Activated CD4-positive, alpha-beta T cell treated with anti-CD3 and anti-CD28 coated beads, Interleukin-2, Interleukin-6, amounts not matched to agents 100 ng/mL and 50 ng/mL, durations not matched to agents 16 hours and 8 hours (primary cell): ENCODE results near the gene IQCH.
A peak's percentile ranks its signal among the peaks of the same experiment; 100 is the strongest.
"Not testable (repeated sequence)": the region's sequence is repeated elsewhere in the genome, so short reads cannot be mapped to it uniquely, and the experiment has no call there.

Source experiments
- DNase-seq: peaks from one replicate; pipeline ENCODE4 v3.0.0-alpha.2; 2020

Gene IQCH

DNA sequence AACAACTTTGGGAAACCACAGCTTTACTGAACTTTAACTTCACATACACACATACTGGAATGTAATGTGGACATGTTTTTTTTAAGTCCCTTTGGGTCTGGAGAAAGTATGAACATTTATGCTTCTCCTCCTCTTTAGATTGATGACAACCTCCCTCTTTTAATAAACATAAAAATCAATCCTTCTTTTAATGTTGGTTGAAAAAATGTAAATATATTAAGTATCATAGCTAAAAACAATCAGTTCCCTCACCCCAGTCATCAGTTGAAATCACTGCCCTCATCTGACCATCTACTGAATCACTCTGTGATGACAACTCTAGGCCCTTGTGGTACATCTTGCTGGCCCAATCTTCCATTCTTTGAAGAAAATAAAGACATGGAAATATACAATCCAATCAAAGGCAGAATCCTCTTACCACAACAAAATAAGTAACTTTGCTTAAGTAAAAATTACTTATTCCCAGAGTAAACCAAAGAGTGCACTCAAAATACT is 6.5 kb upstream of the IQCH start:
- no peak for DNase-seq

DNA sequence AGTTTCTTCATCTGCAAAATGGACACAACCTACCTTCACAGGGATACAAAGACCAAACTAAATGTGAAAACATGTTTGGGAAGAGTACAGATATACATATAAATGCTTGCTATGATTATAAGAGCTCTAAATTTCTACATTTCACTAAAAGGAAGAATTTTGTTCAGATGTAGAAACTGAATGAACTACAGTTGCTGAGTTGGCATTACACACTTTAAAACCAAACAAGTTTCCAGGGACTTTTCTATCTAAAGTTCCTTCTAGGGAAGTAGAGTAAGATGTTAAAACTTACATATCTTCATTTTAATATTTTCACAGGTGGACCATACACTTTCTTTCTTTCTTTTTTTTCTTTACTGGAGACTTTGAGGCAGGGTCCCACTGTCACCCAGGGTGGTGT is 4.8 kb upstream of the IQCH start:
- DNase-seq, result no peak

DNA sequence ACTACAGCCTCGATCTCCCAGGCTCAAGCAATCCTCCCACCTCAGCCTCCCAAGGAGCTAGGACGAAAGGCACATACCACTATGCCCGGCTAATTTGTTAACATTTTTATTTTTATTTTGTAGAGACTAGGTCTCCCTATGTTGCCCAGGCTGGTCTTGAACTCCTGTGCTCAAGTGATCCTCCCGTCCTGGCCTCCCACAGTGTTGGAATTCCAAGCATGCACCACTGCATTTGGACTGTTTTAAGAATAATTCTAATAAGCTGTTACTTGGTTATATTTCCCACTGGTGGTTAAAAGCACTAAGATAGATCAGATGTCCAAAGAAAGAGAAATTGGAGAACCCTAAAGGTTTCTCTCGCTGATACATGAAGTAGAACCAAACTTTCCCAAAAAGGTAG is 3.3 kb upstream of the IQCH start:
- DNase-seq, result no peak

DNA sequence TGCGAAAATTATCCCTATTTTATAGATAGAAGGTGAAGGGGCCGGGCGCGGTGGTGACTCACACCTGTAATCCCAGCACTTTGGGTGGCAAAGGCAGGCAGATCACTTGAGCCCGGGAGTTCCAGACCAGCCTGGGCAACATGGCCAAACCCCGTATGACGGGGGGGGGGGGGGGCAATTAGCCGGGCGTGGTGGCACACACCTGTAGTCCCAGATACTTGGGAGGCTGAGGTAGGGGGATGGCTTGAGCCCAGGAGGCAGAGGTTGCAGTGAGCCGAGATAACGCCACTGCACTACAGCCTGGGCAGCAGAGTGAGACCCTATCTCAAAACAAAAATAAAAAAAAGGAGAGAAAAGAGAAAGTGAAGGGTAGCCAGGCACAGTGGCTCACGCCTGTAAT is 1.5 kb upstream of the IQCH start:
- DNase-seq, result no peak

DNA sequence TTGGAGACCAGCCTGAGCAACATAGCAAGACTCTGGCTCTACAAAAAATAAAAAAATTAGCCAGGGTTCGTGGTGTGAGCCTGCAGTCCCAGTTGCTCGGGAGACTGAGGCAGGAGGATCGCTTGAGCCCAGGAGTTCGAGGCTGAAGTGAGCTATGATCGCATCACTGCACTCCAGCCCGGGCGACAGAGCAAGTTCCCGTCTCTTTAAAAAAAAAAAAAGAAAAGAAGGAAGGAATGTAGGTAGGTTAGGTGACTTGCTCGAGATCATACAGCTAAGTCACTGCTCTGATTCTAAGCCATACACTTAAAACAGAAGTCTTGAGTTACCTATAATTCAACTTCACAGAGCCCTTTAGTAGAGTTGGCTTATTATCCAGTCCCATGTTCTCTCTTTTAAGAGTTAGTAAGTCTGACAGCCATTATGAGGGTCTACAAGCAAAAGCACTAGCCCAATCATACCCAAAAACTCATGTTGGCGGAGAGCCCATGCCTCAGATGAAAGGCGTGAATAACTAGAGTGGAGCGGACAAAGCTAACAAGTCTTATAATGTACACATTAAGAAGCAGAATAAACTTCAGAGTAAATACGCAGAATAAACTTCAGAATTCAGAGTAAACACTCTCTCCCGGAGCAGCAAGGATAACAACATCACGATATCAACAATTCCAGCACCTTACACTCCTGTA is 893 bp upstream of the IQCH start:
- no peak for DNase-seq

DNA sequence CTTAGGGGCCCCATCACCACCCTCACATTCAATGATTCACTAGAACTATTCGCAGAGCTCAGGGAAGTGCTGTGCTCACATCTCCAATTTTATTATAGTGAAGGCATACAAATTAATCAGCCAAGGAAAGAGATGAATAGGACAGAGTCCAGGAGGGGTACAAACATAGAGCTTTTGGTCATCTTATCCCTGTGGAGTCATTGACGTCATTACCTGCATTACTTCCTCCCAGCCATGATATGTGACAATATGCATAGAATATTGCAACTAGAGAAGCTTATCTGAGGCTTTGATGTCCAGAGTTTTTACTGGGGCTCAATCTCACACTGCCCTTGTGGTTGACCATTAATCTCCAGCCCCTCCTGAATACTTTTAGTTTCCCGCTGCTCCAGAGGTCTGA is 1.5 kb downstream of the IQCH start:
- no peak for DNase-seq

DNA sequence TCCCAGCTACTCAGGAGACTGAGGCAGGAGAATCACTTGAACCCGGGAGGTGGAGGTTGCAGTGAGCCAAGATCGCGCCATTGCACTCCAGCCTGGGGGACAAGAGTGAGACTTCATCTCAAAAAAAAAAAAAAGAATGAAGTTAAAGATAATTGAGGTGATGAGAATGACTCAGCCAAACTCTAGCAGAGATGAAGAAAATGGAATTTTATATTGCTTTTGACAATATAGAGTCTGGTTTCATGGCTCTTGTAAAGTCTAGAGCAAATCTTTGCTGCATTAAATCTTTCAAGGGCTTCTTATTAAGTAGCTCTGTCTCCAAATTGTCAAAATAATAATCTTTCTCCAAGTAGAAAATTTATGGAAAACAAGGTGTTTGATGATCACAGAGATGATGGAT is 3.8 kb downstream of the IQCH start:
- not testable (repeated sequence) for DNase-seq

DNA sequence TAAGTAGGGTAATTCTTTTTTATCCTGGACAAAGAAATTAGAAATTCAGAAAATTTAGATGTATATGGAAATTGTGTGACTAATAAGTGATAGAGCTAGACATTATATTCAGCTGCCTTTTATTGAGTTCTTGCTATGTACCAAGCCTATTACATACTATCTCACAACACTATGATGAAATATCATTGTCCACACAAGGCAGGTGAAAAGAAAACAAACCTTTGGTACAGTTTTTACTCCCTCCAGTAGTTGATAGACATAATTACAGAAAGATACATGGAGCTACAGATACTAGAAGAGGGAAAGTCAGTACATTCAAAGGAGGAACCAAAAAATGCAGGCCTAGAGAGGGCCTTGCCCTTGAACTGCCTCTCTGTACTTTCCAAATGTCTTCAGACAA is 4.8 kb downstream of the IQCH start:
- no peak for DNase-seq

DNA sequence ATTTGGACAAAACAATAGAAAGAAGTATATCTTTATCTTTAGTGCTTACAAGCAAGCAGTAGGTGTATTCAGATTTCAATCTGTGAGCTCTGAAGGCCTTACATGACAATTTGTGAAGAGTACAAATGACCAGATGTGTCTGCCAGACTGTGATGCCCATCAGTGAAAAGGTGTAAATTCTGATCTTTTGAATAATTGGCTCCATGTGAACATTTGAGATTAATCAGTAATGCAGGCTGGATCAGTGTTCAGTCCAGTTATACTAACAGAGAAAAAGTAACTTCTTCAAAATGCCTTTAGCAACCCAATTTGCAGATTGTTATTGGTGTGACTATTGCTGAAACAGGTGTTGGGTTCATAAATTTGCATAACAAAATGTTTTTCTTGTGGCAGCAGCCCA is 5.2 kb downstream of the IQCH start:
- DNase-seq, result no peak

DNA sequence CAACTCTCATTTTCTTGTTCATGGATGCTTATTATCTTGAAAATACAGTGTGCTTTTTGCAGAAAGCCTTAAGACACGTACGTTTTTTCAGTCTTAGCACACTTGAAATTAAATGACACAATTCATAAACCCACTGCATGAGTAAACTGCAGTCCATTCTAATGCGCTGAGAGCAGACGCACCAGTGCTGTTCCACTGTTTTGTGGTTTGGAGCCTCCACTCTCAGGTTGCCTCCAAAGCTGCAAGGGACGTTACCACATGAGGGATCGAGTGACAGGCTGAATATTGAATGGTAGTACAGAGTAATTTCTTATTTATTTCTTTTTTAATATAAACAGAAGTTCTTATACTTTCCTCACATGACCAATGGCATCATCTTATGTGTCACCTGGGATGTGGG is 12.3 kb downstream of the IQCH start:
- no peak for DNase-seq

DNA sequence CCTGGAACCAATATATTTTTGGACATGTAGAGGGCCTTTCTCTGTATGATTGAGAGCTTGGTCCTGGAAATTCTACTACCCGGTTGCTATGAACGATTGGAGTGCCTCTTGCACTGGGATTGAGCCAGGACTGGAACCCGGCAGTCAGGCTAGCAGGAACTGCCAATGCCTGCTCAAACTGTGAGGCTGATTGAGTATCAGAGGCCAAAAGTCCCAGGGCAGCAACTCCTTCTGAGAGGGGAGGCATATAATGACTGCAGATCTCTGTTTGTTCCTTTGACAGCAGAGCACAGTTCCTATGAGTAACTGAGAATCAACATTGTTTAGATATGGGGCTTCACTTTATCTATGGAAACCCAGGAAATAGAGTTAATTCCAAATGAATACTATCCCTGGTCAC is 12.9 kb downstream of the IQCH start:
- no peak for DNase-seq

DNA sequence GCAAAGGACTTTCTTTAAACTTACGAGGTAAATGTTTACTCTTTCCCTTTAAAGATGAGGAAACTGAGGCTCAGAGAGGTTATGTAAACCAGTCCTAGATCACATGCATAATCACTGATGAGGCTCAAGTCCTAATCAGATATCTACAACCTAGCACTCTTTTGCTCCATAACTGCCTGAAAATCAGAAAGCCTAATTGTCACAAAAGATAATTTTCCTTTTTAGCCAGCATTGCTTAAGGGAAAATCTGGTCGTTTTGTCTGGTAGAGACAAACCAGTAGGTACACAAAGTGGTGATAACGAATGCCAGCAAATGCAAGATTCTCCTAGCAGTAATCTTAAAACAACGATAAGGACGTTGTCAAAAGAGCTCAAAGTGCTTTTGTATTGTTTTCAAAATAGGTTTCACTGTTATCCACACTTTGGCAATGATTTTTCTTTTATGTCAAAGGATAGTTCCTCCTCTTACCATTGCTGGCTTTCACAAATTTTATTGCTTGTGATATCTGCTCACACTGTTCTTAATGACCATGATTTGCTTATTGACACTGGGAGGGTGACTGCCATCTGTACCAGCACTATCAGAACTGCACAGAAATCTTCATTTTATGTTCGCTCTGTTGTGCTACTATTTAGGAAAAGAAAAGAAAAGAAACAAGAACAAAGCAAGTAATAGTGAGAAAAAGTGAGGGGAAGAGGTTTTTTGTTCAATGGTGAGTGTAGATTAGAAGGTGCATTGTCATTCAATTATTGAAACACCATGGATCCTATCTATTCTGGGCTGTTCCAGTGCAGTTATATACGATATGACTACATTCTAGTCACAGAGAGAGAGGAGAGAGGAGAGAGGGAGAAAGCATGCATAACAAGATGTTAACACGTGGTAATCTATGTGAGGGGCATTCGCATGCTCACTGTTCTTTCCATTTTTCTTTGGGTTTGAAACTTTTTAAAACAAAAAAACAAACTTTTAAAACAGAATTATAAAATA is 13.7 kb downstream of the IQCH start:
- DNase-seq, result no peak

DNA sequence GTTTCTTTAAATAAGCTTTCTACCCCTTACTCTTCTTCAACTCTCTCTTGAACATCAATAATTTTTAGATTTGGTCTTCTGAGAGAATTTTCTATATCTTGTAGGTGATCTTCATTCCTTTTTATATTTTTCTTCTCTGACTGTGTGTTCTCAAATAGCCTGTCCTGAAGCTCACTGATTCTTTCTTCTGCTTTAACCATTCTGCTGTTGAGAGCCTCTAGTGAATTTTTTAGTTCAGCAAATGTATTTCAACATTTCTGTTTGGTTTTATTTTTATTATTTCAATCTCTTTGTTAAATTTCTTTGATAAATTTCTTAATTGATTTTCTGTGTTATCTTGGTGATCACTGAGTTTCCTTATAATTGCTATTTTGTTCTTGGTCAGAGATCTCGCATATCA is 19.6 kb downstream of the IQCH start:
- DNase-seq, result no peak

DNA sequence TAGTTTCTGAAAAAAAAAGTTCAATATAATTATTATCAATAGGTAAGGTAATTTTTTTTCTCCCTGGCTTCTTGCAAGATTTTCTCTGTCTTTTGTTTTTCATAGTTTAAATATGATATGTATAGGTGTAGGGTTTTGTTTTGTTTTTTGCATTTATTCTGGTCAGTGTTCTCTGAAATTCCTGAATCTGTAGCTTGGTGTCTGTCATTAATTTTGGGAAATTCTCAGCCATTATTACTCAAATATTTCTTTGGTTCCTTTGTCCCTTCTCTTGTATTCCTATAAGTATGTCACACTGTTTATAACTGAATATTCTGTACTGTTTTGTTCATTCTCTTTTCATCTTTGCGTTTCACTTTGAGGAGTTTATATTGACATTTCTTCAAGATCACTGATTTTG is 22.1 kb downstream of the IQCH start:
- no peak for DNase-seq

DNA sequence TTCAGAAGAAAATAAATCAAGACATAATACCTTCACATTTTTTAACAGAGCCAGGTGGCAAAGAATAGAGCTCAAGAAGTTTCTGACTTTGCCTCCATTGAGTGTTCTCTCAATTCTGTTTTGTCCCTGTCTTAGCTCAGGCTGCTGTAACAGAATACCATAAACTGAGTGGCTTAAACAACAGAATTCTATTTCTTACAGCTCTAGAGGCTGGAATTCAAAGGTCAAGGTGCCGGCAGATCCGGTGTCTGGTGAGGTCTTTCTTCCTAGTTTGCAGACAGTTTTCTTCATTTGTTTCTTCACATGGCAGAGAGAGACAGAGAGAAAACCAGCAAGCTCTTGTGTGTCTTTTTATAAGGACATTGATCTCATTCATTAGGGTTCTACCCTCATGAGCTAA is 25.6 kb downstream of the IQCH start:
- no peak for DNase-seq

DNA sequence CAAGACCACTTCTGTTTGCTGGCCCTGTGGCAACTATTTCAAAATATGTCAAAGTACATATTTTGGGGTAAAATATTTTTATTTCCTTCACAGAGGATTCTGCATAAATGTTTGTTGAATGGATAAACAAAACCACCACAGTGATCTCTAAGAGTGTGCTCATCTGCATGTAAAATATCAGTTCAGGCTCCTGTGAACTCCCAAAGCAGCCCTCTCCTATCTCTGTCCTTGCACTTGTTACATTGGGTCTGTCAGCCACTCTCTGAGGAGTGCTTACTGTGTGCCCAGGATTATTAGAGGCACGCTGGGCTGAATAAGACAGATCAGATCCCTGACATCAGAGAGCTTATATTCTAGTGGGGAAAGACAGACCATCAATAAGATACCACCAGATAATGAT is 27.1 kb downstream of the IQCH start:
- DNase-seq, result no peak

DNA sequence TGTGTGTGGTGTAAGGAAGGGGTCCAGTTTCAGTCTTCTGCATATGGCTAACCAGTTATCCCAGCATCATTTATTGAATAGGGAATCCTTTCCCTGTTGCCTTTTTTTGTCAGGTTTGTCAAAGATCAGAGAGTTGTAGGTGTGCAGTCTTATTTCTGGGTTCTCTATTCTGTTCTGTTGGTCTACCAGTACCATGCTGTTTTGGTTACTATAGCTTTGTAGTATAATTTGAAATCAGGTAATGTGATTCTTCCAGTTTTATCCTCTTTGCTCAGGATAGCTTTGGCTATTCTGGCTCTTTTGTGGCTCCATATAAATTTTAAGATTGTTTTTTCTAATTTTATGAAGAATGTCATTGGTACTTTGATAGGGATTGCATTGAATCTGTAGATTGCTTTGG is 31.0 kb downstream of the IQCH start:
- DNase-seq, result not testable (repeated sequence)

DNA sequence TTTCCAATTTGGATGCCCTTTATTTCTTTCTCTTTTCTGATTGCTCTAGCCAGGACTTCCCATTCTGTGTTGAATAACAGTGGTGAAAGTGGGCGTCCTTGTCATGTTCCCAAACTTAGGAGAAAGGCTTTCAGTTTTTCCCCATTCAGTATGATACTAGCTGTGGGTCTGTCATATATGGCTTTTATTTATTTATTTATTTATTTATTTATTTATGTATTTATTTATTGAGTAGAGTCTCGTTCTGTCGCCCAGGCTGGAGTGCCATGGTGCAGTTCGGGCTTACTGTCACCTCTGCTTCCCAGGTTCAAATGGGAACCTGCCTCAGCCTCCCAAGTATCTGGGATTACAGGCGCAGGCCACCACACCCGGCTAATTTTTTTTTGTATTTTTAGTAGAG is 31.8 kb downstream of the IQCH start:
- not testable (repeated sequence) for DNase-seq

DNA sequence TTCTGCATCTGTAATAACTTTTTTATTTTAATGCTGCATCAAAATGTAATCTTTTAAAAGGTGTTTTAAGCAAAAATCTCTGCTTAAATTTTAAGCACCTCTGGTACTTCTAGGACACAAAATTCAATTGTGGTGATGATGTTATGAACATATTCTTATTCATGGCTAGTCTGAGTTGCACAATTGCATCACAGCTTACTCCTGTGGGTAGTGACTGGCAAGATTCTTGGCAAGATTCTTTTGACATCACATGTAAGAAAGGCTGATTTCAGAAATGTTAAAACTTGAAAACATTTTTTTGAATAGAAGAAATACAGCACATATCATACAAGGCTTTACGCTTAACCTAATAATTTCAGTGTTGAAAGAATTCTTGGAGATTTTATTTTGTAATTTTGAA is 35.7 kb downstream of the IQCH start:
- DNase-seq, result no peak

DNA sequence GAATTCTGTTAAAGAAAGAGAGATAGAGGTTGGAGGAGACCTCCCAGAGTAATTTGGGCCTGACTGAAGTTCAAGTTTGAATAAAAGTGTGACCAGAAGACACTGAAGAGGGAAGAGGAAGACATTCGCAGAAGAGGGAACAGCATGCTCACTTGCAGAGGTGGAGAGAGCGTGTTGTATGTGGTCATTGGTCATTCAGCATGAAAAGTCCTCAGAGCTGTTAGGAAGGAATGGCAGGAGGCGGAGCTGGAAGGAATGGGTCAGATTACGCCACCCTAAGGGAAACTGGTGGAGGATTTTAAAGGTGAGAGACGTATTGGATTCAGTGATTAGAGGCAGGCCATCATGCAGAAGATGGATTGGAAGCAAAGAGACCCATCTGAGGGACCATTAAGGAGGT is 41.6 kb downstream of the IQCH start:
- DNase-seq, result no peak

DNA sequence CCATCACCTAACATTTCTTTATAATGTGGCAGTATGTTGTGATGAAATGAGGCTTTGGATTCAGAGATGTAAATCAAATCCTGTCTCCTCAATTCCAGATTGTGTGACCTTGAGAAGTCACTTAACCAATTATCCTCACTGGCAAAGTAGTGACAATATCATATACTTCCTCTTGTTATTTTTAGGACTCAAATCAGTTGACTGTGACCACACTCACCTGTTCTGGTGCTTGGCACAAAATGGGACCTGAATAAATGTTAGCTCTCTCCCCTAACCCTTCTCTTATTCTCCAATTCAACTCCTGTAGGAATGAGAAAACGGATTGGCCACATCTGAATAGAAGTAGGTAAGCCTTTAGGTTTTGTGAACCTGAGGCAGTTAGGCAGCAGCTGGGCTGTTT is 42.1 kb downstream of the IQCH start:
- DNase-seq, result no peak

DNA sequence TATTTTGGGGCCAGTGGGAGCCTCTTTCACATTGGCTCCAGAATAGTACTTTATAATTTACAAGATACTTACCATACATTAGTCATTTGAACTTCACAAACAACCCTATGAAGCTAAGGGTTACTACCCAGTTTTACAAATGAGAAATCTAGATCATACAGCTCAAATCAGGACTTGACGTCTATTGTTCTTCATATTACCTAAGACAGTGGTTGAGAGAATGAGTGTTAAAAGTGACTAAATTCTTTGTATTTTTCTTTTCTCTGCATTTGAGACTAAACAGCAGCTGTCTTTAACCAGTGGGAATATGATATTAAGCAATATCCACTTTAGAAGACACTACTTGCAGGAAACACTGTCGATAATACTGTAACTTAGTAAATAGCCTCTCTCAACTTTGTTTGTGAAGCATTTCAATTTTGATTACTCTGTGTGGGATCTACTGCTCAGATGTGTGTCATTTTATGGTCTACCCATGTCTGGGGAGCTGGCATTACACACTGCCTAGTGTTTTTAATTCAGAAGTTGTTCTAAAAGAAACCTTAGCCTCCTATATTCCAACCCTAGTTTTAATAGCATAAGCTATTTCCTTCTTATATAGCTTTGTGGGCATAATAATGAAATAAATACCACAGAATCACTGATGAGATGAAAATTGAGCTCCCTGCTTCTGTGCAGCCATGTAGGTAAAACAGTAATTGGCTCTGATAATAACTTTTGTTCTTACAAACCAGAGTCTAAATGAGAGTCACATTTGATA is 45.9 kb downstream of the IQCH start:
- DNase-seq, result peak; percentile 41
